Kidney epithelial cell (primary cell): ENCODE data around the gene DPYSL5. TPM values are rescaled to one million over a fixed set of nuclear protein-coding genes. Genes with fewer than 3 reads are reported as not detected.

Experiments
- DNase-seq: peaks from one replicate; pipeline ENCODE4 v3.0.0-alpha.2; 2010; ENCODE audit warnings: low read depth
- H3K27me3 ChIP-seq: 2 replicates; pipeline ENCODE4 v1.6.0; 2011; ENCODE audit warnings: low read length; ENCODE audit not compliant: control insufficient read depth, insufficient read depth
- H3K36me3 ChIP-seq: 2 replicates; pipeline ENCODE4 v1.5.1; 2011; ENCODE audit warnings: low read length; ENCODE audit not compliant: control insufficient read depth, insufficient read depth
- H3K4me3 ChIP-seq: 2 replicates; pipeline ENCODE4 v1.5.1; 2011; ENCODE audit warnings: low read depth, mild to moderate bottlenecking, control low read depth, low read length
- total RNA-seq: library from RNA; depleted of rRNA; stranded (reverse); fragments of >200 nt; gene quantifications from 2 replicates; pipeline ENCODE4 v1.2.3, GENCODE V29; 2015
- TF ChIP-seq, protein P1 (sequence below): IDR thresholded peaks from 2 replicates; pipeline ENCODE4 v1.5.1; 2011; ENCODE audit warnings: mild to moderate bottlenecking, moderate library complexity, low read length, control low read depth, inconsistent platforms; ENCODE audit not compliant: insufficient read depth, poor library complexity, severe bottlenecking

DPYSL5 gene
- total RNA-seq: 1.3 and 2.1 TPM in 2 replicates

DNA sequence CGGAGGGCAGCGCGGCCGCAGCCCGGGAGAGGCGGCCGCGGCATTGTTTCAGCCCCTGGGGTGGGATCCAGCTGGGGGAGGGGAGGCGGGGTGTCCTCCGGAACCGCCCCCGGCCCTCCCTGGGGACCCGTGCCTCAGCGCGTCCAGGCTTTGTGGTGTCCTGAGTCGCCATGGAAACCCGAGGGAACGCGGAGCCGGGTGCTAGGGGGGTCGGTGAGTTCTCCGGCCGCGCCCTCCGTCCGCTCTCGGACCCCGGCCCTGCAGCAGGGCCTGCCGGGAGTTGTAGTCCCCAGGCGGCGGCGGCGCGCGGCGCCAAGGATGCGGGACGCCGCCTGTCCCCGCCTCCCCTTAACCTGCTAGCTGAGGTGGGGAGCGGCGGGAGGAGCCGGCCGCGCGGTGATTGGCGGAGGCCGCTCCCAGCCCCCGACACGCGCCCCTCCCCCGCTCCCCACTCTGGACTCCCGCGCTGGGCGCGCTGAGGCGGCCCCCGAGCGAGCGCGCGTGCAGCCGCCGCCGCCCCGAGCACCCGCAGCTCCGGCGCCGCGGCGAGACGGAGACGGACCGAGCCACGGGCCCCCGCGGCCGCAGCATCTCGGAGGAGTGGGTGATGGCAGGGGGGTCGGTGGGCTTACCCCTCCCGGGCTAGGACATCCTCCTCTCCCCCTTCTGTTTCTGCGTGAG, at the start of gene DPYSL5:
Gene DPYSL5, plus strand, starts transcription at position 478 of the 681 bp plus-strand sequence. CDS start 50,368 bp downstream, outside the sequence.
- peaks cover 63% of the 10 kb centered on the region for H3K27me3 ChIP-seq
- no peaks in the 10 kb centered on the region for H3K36me3 ChIP-seq
- TF ChIP-seq, protein P1, sequence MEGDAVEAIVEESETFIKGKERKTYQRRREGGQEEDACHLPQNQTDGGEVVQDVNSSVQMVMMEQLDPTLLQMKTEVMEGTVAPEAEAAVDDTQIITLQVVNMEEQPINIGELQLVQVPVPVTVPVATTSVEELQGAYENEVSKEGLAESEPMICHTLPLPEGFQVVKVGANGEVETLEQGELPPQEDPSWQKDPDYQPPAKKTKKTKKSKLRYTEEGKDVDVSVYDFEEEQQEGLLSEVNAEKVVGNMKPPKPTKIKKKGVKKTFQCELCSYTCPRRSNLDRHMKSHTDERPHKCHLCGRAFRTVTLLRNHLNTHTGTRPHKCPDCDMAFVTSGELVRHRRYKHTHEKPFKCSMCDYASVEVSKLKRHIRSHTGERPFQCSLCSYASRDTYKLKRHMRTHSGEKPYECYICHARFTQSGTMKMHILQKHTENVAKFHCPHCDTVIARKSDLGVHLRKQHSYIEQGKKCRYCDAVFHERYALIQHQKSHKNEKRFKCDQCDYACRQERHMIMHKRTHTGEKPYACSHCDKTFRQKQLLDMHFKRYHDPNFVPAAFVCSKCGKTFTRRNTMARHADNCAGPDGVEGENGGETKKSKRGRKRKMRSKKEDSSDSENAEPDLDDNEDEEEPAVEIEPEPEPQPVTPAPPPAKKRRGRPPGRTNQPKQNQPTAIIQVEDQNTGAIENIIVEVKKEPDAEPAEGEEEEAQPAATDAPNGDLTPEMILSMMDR: no peak
- DNase-seq: no peak
- H3K4me3 ChIP-seq: peak within 1 kb of the TSS; percentile 29

DNA sequence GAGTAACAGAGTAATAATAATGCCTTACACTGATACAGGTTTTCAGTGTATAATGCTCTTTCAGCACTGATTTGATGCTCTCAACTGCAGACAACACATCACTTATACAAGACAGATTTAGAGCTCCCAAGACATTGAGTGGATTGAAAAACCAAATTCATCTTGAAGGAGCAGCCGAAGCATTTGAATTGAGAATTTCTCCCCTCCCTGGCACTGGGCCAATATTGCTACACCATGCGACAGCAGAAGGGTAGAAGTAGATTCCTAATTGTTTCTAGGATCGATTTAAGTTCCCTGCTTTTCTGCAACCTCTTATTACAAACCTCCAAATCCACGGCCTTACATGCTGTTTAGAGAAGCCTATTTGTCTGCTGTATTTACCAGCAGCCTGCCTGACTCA, 46.6 kb upstream of the DPYSL5 start:
- H3K36me3 ChIP-seq: no peaks in the 10 kb centered on the region
- no peaks in the 10 kb centered on the region for H3K27me3 ChIP-seq
- H3K4me3 ChIP-seq: no peak overlapping the region
- TF ChIP-seq, protein P1: no peak
- DNase-seq: no peak

- no peak for DNase-seq
- H3K36me3 ChIP-seq: no peaks in the 10 kb centered on the region
- no peak overlapping the region for H3K4me3 ChIP-seq
- TF ChIP-seq, protein P1: no peak
- no peaks in the 10 kb centered on the region for H3K27me3 ChIP-seq
Measured at GRCh38 chr2:26801796-26802195, 46.1 kb upstream of the DPYSL5 start.

- TF ChIP-seq, protein P1: no peak
- peak; percentile 73 for DNase-seq
Measured at GRCh38 chr2:26805241-26805676, 42.7 kb upstream of the DPYSL5 start.

DNA sequence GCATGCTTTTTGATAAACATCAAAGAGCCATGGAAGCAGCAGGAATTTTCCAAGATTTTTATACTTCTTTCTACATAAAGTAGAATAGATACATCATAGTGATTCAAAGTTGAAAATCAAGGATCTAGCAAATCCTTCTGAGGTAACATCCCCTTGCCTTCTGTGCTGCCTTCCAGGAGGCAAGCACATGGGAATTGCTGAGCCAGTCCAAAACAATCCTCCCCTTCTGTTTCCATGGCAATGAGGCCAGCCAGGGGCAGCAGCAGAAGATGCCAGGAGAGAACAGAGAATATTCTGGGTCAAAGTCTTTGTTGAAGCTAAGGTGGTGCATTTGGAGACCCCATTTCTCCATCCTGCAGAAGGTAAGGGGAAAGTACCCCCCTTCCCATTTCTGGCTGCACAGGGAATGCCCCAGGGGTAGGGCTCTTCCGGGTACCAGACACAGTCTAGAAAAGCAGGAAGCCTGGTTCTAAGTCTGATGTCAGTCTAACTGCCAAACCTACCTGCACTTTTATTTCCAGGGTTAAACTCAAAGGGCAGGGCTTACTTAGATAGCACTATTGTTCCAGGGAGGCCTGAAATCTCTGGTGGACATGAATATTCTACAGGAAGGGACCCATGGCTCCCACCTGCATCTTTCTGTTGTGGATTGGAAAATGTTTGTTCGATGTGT, 40.0 kb upstream of the DPYSL5 start:
- DNase-seq: no peak
- H3K36me3 ChIP-seq: no peaks in the 10 kb centered on the region
- TF ChIP-seq, protein P1: no peak
- no peak overlapping the region for H3K4me3 ChIP-seq
- H3K27me3 ChIP-seq: peaks cover 2% of the 10 kb centered on the region

More at GRCh38 chr2:26805241-26805676, 42.7 kb upstream of the DPYSL5 start:
- no peaks in the 10 kb centered on the region for H3K36me3 ChIP-seq
- no peaks in the 10 kb centered on the region for H3K27me3 ChIP-seq
- no peak overlapping the region for H3K4me3 ChIP-seq
